Hepatocyte (in vitro differentiated cells): ENCODE data around the gene GNB2. TPM values are rescaled to one million over a fixed set of nuclear protein-coding genes. Genes with fewer than 3 reads are reported as not detected.

Experiments
- DNase-seq: peaks from one replicate; pipeline ENCODE4 v3.0.0-alpha.2; 2016; ENCODE audit warnings: low spot score
- H2AFZ ChIP-seq: fragments of 200-600 bp; sonication (generic); 2 replicates; pipeline ENCODE4 v1.6.0; 2016; ENCODE audit warnings: antibody characterized with exemption, mild to moderate bottlenecking
- H3K27ac ChIP-seq: fragments of 200-600 bp; sonication (generic); 2 replicates; pipeline ENCODE4 v1.5.1; 2016; ENCODE audit warnings: mild to moderate bottlenecking
- H3K27me3 ChIP-seq: fragments of 200-600 bp; sonication (generic); 2 replicates; pipeline ENCODE4 v1.6.1; 2016
- H3K36me3 ChIP-seq: fragments of 200-600 bp; sonication (generic); replicated peaks from 2 replicates; pipeline ENCODE4 v1.5.1; 2016; ENCODE audit warnings: low read depth; ENCODE audit not compliant: insufficient read depth
- H3K4me1 ChIP-seq: fragments of 200-600 bp; sonication (generic); 2 replicates; pipeline ENCODE4 v1.5.1; 2016; ENCODE audit warnings: mild to moderate bottlenecking, moderate library complexity; ENCODE audit not compliant: insufficient read depth
- H3K4me2 ChIP-seq: fragments of 200-600 bp; sonication (generic); 2 replicates; pipeline ENCODE4 v1.6.0; 2016
- H3K4me3 ChIP-seq: fragments of 200-600 bp; sonication (generic); 2 replicates; pipeline ENCODE4 v1.5.1; 2016; ENCODE audit warnings: mild to moderate bottlenecking
- H3K79me2 ChIP-seq: fragments of 200-600 bp; sonication (generic); 2 replicates; pipeline ENCODE4 v1.6.0; 2017; ENCODE audit warnings: mild to moderate bottlenecking
- H3K9me2 ChIP-seq: fragments of 200-600 bp; sonication (generic); replicated peaks from 2 replicates; pipeline ENCODE4 v1.6.0; 2017; ENCODE audit warnings: mild to moderate bottlenecking; ENCODE audit not compliant: insufficient read depth
- H3K9me3 ChIP-seq: fragments of 200-600 bp; sonication (generic); 2 replicates; pipeline ENCODE4 v1.5.1; 2016; ENCODE audit warnings: low read depth, mild to moderate bottlenecking
- H4K20me1 ChIP-seq: fragments of 200-600 bp; sonication (generic); 2 replicates; pipeline ENCODE4 v1.6.0; 2016; ENCODE audit warnings: mild to moderate bottlenecking; ENCODE audit not compliant: insufficient read depth, poor library complexity, severe bottlenecking
- CTCF ChIP-seq: fragments of 200-600 bp; sonication (generic); IDR thresholded peaks from 2 replicates; pipeline ENCODE4 v1.5.1; 2016; ENCODE audit warnings: antibody characterized with exemption, mild to moderate bottlenecking; ENCODE audit not compliant: poor library complexity
- EZH2 ChIP-seq: fragments of 200-600 bp; sonication (generic); IDR thresholded peaks from 2 replicates; pipeline ENCODE4 v1.6.1; 2016; ENCODE audit warnings: antibody characterized with exemption, mild to moderate bottlenecking, borderline replicate concordance
- EZH2phosphoT487 ChIP-seq: fragments of 200-600 bp; sonication (generic); IDR thresholded peaks from one replicate; pipeline ENCODE4 v1.6.1; 2018; ENCODE audit warnings: antibody characterized with exemption, mild to moderate bottlenecking, low read depth, moderate library complexity; ENCODE audit not compliant: unreplicated experiment, severe bottlenecking
- WGBS: methylation state at CpG from one replicate; pipeline ENCODE4 v1.1.6; 2016; ENCODE audit warnings: low lambda C conversion rate; ENCODE audit errors: missing lambda C conversion rate; 5-methylcytosine and 5-hydroxymethylcytosine counted together
- polyA plus RNA-seq: library from polyadenylated mRNA; unstranded; fragments of >200 nt; fragmentation: Nextera tagmentation; extraction: Ambion mirVana; gene quantifications from 2 replicates; pipeline ENCODE4 v1.2.1, GENCODE V29; 2016
- total RNA-seq: library from RNA; depleted of rRNA; stranded (reverse); fragments of >200 nt; gene quantifications from 2 replicates; pipeline ENCODE4 v1.2.3, GENCODE V29; 2014

Gene GNB2
- total and polyA plus RNA-seq, 2 experiments from 2014 or later, result 111 to 204 TPM

- DNase-seq, result peak; percentile 90
These were observed 46.9 kb upstream of the GNB2 start for GRCh38 chr7:100626530-100627237.

GRCh38 chr7:100627238-100627549 lies 46.3 kb upstream of the GNB2 start:
- no peak overlapping the region for H3K4me3 ChIP-seq
- DNase-seq, result no peak

More at GRCh38 chr7:100626530-100627237, 46.9 kb upstream of the GNB2 start:
- no peaks in the 10 kb centered on the region for H3K36me3 ChIP-seq
- no peaks in the 10 kb centered on the region for H3K9me2 ChIP-seq
- TF ChIP-seq CTCF, result no peak
- H2AFZ ChIP-seq, result peak overlapping the region; percentile 47
- H3K27ac ChIP-seq, result no peak overlapping the region
- WGBS, result 11% methylated on average over 14 of the region's 37 CpGs
- peaks cover 2% of the 10 kb centered on the region for H3K4me1 ChIP-seq
- no peaks in the 10 kb centered on the region for H3K27me3 ChIP-seq
- H3K4me3 ChIP-seq, result no peak overlapping the region
- H3K4me2 ChIP-seq, result peak overlapping the region; percentile 92
- H4K20me1 ChIP-seq, result no peaks in the 10 kb centered on the region
- H3K9me3 ChIP-seq, result no peaks in the 10 kb centered on the region
- no peaks in the 10 kb centered on the region for H3K79me2 ChIP-seq

GRCh38 chr7:100629117-100629716 lies 44.3 kb upstream of the GNB2 start:
- H4K20me1 ChIP-seq, result no peaks in the 10 kb centered on the region
- no peak overlapping the region for H3K4me2 ChIP-seq
- whole genome bisulfite sequencing, result 78% methylated on average over 9 of the region's 11 CpGs
- peaks cover 7% of the 10 kb centered on the region for H3K27me3 ChIP-seq
- no peaks in the 10 kb centered on the region for H3K79me2 ChIP-seq
- TF ChIP-seq EZH2 (no peak), CTCF (no peak), EZH2phosphoT487 (no peak)
- H3K9me2 ChIP-seq, result no peaks in the 10 kb centered on the region
- no peak overlapping the region for H2AFZ ChIP-seq
- peaks cover 8% of the 10 kb centered on the region for H3K4me1 ChIP-seq
- H3K4me3 ChIP-seq, result no peak overlapping the region
- DNase-seq, result no peak
- no peak overlapping the region for H3K27ac ChIP-seq
- no peaks in the 10 kb centered on the region for H3K36me3 ChIP-seq
- H3K9me3 ChIP-seq, result no peaks in the 10 kb centered on the region

More at GRCh38 chr7:100627238-100627549, 46.3 kb upstream of the GNB2 start:
- no peak for TF ChIP-seq EZH2
- no peak for TF ChIP-seq EZH2phosphoT487
- TF ChIP-seq CTCF, result no peak
- H4K20me1 ChIP-seq, result no peaks in the 10 kb centered on the region
- no peak overlapping the region for H2AFZ ChIP-seq
- H3K79me2 ChIP-seq, result no peaks in the 10 kb centered on the region
- no peak overlapping the region for H3K27ac ChIP-seq
- no peaks in the 10 kb centered on the region for H3K36me3 ChIP-seq
- no peaks in the 10 kb centered on the region for H3K27me3 ChIP-seq
- H3K9me2 ChIP-seq, result no peaks in the 10 kb centered on the region
- WGBS, result 95% methylated on average over 21 of the region's 21 CpGs
- peak overlapping the region; percentile 92 for H3K4me2 ChIP-seq
- H3K4me1 ChIP-seq, result peaks cover 2% of the 10 kb centered on the region
- no peaks in the 10 kb centered on the region for H3K9me3 ChIP-seq
